Stimulated activated CD4-positive, alpha-beta T cell treated with anti-CD3 and anti-CD28 coated beads, Interleukin-1b, Interleukin-23, amount 100 ng/mL, for 1 hour (primary cell): ENCODE data around the gene TMBIM4.
A peak's percentile ranks its signal among the peaks of the same experiment; 100 is the strongest.

Source experiments
- DNase-seq, 2 donors: peaks; one replicate each; pipeline ENCODE4 v3.0.0-alpha.2; 2020; ENCODE audit warnings: low read depth in 2 of 2

The TMBIM4 gene

GRCh38 chr12:66092559-66093269 lies 77.1 kb downstream of the TMBIM4 start:
- DNase-seq: no peak

DNA sequence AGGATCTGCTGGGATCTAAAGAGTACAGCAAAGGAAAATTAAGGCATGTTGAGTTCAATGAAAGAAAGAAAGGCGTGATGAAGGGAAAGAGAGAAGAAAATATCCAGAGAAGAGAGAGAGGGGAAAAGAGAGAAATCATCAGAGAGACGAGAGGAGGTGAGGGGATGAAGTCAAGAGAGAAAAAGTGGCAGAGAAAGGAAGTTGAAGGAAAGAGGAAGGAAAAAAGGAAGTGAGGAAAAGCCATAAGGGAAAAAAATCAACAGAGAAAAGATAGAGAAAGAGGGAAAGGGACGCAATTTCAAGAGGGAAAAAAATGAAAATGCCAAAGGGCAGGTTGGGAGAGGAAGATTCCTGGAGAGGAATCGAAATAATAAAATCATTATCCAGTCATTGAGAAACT lies 79.6 kb downstream of the TMBIM4 start:
- no peak for DNase-seq

GRCh38 chr12:66087365-66087943 lies 82.3 kb downstream of the TMBIM4 start:
- peak in 1 of 2 donors; percentile 20 for DNase-seq

GRCh38 chr12:66085998-66086397 lies 83.8 kb downstream of the TMBIM4 start:
- DNase-seq: no peak
